Measurements from ENCODE around the gene AP1G1. TPM values are rescaled to one million over a fixed set of nuclear protein-coding genes. Genes with fewer than 3 reads are reported as not detected.

Gene AP1G1
- polyA plus RNA-seq, 2 of the 4 experiments (the other 2 are of a cell fraction): 38.1 to 85.6 TPM

GRCh38 chr16:71853413-71853812 lies 44.8 kb upstream of the AP1G1 start:
- ChIA-PET CTCF (interaction anchor here (0.6 to 1.9 kb wide), 2 partner anchors 29 to 32 kb away, joined by 3 to 10 read pairs; no protein-coding TSS in a partner anchor), POLR2A (no interaction called here)
- Histone ChIP-seq H3K27ac (no peak overlapping the region), H3K4me2 (no peak overlapping the region), H3K4me1 (peaks cover 2% of the 10 kb centered on the region; the same call in 1 of the 3 replicates), H3K9me3 (no peaks in the 10 kb centered on the region), H3K4me3 (no peak overlapping the region)
- ATAC-seq: no peak
- FAIRE-seq: no peak
- DNase-seq (ENCODE audit: low read depth in 1 of 2, low spot score in 1 of 2): no peak
- TF ChIP-seq KDM1A (IDR thresholded peaks at IDR 0.05; ENCODE audit: low read depth): no peak
- TF ChIP-seq GATA3 (IDR thresholded peaks at IDR 0.05; ENCODE audit: borderline replicate concordance): no peak
- TF ChIP-seq ZNF302 (CRISPR knock-in tag; IDR thresholded peaks at IDR 0.05): no peak
- TF ChIP-seq RCOR1 (IDR thresholded peaks at IDR 0.05; ENCODE audit: low read depth, low read length): no peak
- TF ChIP-seq HDAC2 (IDR thresholded peaks at IDR 0.05): no peak
- TF ChIP-seq MYC (IDR thresholded peaks at IDR 0.05; ENCODE audit: borderline replicate concordance, low read length): no peak
- TF ChIP-seq ZSCAN20 (CRISPR knock-in tag; IDR thresholded peaks at IDR 0.05): no peak
- TF ChIP-seq SMC3 (IDR thresholded peaks at IDR 0.05): no peak
- WGBS (ENCODE audit: missing lambda C conversion rate): 93% methylated on average over 4 of the region's 4 CpGs

- H3K27ac ChIP-seq: no peak overlapping the region
- no peak overlapping the region for H3K4me3 ChIP-seq
- FAIRE-seq (no peak), DNase-seq (ENCODE audit: low read depth in 1 of 2, low spot score in 1 of 2) (no peak), ATAC-seq (no peak)
- WGBS (ENCODE audit: missing lambda C conversion rate): 100% methylated on average over 4 of the region's 4 CpGs
- TF ChIP-seq SREBF2 (IDR thresholded peaks at IDR 0.05) (no peak), CHD4 (IDR thresholded peaks at IDR 0.05; ENCODE audit: borderline replicate concordance) (no peak), TP53 (CRISPR knock-in tag; IDR thresholded peaks at IDR 0.05) (no peak), POLR2A (IDR thresholded peaks at IDR 0.05; ENCODE audit: low read length) (no peak), CBX8 (IDR thresholded peaks at IDR 0.05) (no peak), ZFP36 (IDR thresholded peaks at IDR 0.05; ENCODE audit: borderline replicate concordance, partially characterized antibody) (no peak), KDM5A (IDR thresholded peaks at IDR 0.05) (no peak), ZSCAN20 (CRISPR knock-in tag; IDR thresholded peaks at IDR 0.05) (no peak)
- ChIA-PET POLR2A (no interaction called here), CTCF (interaction anchor here (1.1 to 1.9 kb wide), 2 partner anchors 30 to 109 kb away, joined by 3 to 10 read pairs; no protein-coding TSS in a partner anchor)
- no peaks in the 10 kb centered on the region for H3K9me3 ChIP-seq
- no peaks in the 10 kb centered on the region for H3K4me1 ChIP-seq
- no peak overlapping the region for H3K4me2 ChIP-seq
Observed at GRCh38 chr16:71852561-71852960, 43.9 kb upstream of the AP1G1 start.

GRCh38 chr16:71852158-71852557 lies 43.5 kb upstream of the AP1G1 start:
- no peak overlapping the region for H3K4me2 ChIP-seq
- no peak for DNase-seq (ENCODE audit: low read depth in 1 of 2, low spot score in 1 of 2)
- WGBS (ENCODE audit: missing lambda C conversion rate): 75% methylated on average over 3 of the region's 3 CpGs
- no peaks in the 10 kb centered on the region for H3K9me3 ChIP-seq
- no peak overlapping the region for H3K4me3 ChIP-seq
- no peak overlapping the region for H3K27ac ChIP-seq
- POLR2A ChIA-PET: no interaction called here
- TF ChIP-seq RCOR1 (IDR thresholded peaks at IDR 0.05; ENCODE audit: low read depth, low read length) (no peak), HOXB5 (CRISPR knock-in tag; IDR thresholded peaks at IDR 0.05) (no peak), TFCP2L1 (CRISPR knock-in tag; IDR thresholded peaks at IDR 0.05) (no peak), HEYL (CRISPR knock-in tag; IDR thresholded peaks at IDR 0.05) (no peak), RARB (CRISPR knock-in tag; IDR thresholded peaks at IDR 0.05) (no peak), JUNB (IDR thresholded peaks at IDR 0.05) (no peak), FOXS1 (CRISPR knock-in tag; IDR thresholded peaks at IDR 0.05) (no peak), USF2 (IDR thresholded peaks at IDR 0.05) (no peak), ZSCAN20 (CRISPR knock-in tag; IDR thresholded peaks at IDR 0.05) (no peak), NPAS2 (CRISPR knock-in tag; IDR thresholded peaks at IDR 0.05; ENCODE audit: borderline replicate concordance) (no peak), CHD4 (IDR thresholded peaks at IDR 0.05; ENCODE audit: borderline replicate concordance) (no peak), MAFK (IDR thresholded peaks at IDR 0.05; ENCODE audit: partially characterized antibody) (no peak), E2F6 (IDR thresholded peaks at IDR 0.05; ENCODE audit: borderline replicate concordance, low read depth) (no peak), EHMT2 (IDR thresholded peaks at IDR 0.05; ENCODE audit: low read depth) (no peak)
- no peak for FAIRE-seq
- no peak for ATAC-seq
- CTCF ChIA-PET: interaction anchor here (1.1 to 1.9 kb wide), 2 partner anchors 30 to 109 kb away, joined by 3 to 10 read pairs; no protein-coding TSS in a partner anchor
- peaks cover 2% of the 10 kb centered on the region for H3K4me1 ChIP-seq
